HUES64 (cell line): ENCODE data around the gene VMAC.

Source experiments
- H3K27ac ChIP-seq: 2 replicates; pipeline ENCODE4 v1.7.0; 2013; ENCODE audit warnings: low read depth, low read length, inconsistent platforms
- H3K27me3 ChIP-seq: 2 replicates; pipeline ENCODE4 v1.6.1; 2013; ENCODE audit warnings: mild to moderate bottlenecking, low read length; ENCODE audit not compliant: insufficient read depth
- H3K36me3 ChIP-seq: 2 replicates; pipeline ENCODE4 v1.6.1; 2013; ENCODE audit warnings: mild to moderate bottlenecking, low read length; ENCODE audit not compliant: insufficient read depth
- H3K4me1 ChIP-seq: 2 replicates; pipeline ENCODE4 v1.6.1; 2013; ENCODE audit warnings: mild to moderate bottlenecking, low read length, moderate library complexity; ENCODE audit not compliant: insufficient read depth
- H3K4me3 ChIP-seq: 2 replicates; pipeline ENCODE4 v1.5.1; 2013; ENCODE audit warnings: mild to moderate bottlenecking, low read length, moderate library complexity
- H3K9ac ChIP-seq: 2 replicates; pipeline ENCODE4 v1.6.1; 2013; ENCODE audit warnings: mild to moderate bottlenecking, low read depth, low read length
- H3K9me3 ChIP-seq: 2 replicates; pipeline ENCODE4 v1.6.1; 2013; ENCODE audit warnings: low read depth, low read length; ENCODE audit not compliant: insufficient read depth
- WGBS: fragments of 150-250, 120-280 bp; methylation state at CpG from one replicate; pipeline ENCODE4 v1.1.7; 2013; ENCODE audit warnings: missing lambda C conversion rate; 5-methylcytosine and 5-hydroxymethylcytosine counted together

The VMAC gene

DNA sequence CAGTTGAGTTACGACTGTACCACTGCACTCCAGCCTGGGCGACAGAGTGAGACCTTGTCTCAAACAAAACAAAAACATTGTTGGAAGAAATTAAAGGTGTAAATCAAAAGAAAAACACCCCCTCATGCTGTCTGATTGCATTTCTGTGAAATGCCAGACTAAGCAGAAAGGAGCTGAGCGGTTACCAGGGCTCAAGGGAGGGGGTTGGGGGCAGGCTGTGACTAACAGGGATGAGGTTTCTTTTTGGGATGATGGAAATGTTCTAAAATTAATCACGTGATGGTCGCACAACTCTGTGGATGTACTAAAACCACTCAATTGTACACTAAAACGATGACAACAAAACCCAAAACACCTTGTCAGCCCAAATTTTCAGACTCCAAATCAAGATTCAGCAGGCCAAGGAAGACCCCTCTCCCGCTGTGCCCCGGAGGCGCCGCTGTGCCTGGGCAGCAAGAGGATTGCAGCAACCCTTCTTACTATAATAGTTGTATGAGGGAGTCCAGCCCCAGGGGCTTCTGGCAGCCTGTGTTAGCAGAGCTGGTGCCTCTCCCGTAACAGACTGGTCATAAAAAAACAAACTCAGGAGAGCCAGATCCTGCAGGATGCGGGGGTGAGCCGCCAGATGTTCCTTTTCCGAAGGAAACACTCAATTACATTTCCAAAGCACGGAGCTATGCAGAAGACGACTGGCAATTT is 30.3 kb downstream of the VMAC start:
- Histone ChIP-seq H3K9me3 (no peaks in the 10 kb centered on the region), H3K9ac (no peak overlapping the region), H3K27me3 (no peaks in the 10 kb centered on the region), H3K36me3 (peaks cover 74% of the 10 kb centered on the region), H3K4me1 (no peaks in the 10 kb centered on the region), H3K27ac (no peak overlapping the region), H3K4me3 (no peak overlapping the region)
- WGBS, result 93% methylated on average over 15 of the region's 16 CpGs

- no peak overlapping the region for H3K9ac ChIP-seq
- no peaks in the 10 kb centered on the region for H3K27me3 ChIP-seq
- H3K4me1 ChIP-seq, result no peaks in the 10 kb centered on the region
- H3K36me3 ChIP-seq, result peaks cover 74% of the 10 kb centered on the region
- H3K4me3 ChIP-seq, result no peak overlapping the region
- no peaks in the 10 kb centered on the region for H3K9me3 ChIP-seq
- 95% methylated on average over 25 of the region's 25 CpGs for WGBS
- no peak overlapping the region for H3K27ac ChIP-seq
Measured at GRCh38 chr19:5935473-5936291, 31.0 kb downstream of the VMAC start.

DNA sequence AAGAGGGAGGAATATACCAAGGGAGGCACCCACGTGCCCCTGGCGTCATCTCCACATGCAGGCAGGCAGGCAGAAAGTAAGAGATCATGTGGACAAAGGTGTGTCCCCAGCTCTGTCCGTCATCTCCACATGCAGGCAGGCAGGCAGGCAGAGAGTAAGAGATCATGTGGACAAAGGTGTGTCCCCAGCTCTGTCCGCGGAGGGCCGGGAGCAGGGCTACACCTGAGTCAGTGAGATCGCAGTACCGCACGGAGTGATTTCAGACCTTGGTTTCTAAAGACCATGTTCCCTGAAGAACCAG is 31.6 kb downstream of the VMAC start:
- no peaks in the 10 kb centered on the region for H3K27me3 ChIP-seq
- no peaks in the 10 kb centered on the region for H3K9me3 ChIP-seq
- H3K27ac ChIP-seq, result no peak overlapping the region
- H3K4me1 ChIP-seq, result no peaks in the 10 kb centered on the region
- no peak overlapping the region for H3K9ac ChIP-seq
- no peak overlapping the region for H3K4me3 ChIP-seq
- 94% methylated on average over 9 of the region's 9 CpGs for WGBS
- H3K36me3 ChIP-seq, result peaks cover 74% of the 10 kb centered on the region

DNA sequence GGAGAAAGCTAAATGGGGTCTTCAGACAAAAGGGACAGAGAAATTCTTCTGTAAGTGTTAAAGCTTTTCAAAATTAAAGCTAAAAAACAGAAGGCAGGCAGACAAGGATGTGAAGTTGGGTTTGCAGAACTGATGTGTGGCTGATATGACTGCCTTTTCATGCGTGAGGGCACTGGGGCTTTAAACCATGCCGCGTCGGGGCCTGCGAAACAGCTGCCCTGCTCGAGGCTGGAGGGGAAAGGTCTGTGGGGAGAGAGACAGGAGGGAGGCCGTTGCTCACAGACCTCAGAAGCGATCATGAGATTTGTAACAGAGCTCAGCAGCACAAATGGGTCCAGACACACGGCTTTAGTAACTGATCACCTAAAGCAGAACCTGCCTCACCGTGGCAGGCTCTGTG is 32.9 kb downstream of the VMAC start:
- H3K9me3 ChIP-seq, result no peaks in the 10 kb centered on the region
- H3K9ac ChIP-seq, result no peak overlapping the region
- H3K4me1 ChIP-seq, result no peaks in the 10 kb centered on the region
- H3K4me3 ChIP-seq, result no peak overlapping the region
- H3K27me3 ChIP-seq, result no peaks in the 10 kb centered on the region
- H3K27ac ChIP-seq, result no peak overlapping the region
- 85% methylated on average over 10 of the region's 10 CpGs for WGBS
- H3K36me3 ChIP-seq, result peaks cover 72% of the 10 kb centered on the region

- peaks cover 53% of the 10 kb centered on the region for H3K36me3 ChIP-seq
- no peak overlapping the region for H3K4me3 ChIP-seq
- H3K27me3 ChIP-seq, result no peaks in the 10 kb centered on the region
- no peak overlapping the region for H3K9ac ChIP-seq
- H3K4me1 ChIP-seq, result no peaks in the 10 kb centered on the region
- H3K9me3 ChIP-seq, result no peaks in the 10 kb centered on the region
- no peak overlapping the region for H3K27ac ChIP-seq
- WGBS, result 96% methylated on average over 19 of the region's 21 CpGs
Measured at GRCh38 chr19:5940260-5941208, 35.9 kb downstream of the VMAC start.

- Histone ChIP-seq H3K27ac (no peak overlapping the region), H3K36me3 (peaks cover 44% of the 10 kb centered on the region), H3K4me3 (no peak overlapping the region), H3K27me3 (no peaks in the 10 kb centered on the region), H3K9me3 (no peaks in the 10 kb centered on the region), H3K4me1 (no peaks in the 10 kb centered on the region), H3K9ac (no peak overlapping the region)
- 95% methylated on average over 11 of the region's 11 CpGs for WGBS
Measured at GRCh38 chr19:5941673-5942072, 37.0 kb downstream of the VMAC start.

DNA sequence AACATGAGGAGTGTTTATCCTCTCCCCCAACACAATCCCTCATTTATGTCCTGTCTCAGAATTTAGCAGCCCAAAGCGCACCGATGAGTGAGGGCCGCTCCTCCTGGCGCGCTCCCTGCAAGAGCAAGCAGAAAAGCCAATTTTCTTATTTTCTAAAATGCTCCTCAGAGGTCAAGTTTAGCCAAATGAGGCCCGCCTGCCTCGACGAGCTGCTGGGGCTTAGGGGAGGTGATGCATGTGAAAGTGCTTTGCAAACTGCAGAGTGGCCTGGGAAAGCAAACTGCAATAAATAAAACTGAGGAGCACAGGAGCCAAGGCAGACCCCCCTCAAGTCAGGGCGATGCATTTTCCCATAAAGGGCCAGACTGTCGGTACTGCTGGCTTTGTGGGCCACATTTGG is 38.4 kb downstream of the VMAC start:
- Histone ChIP-seq H3K27me3 (no peaks in the 10 kb centered on the region), H3K36me3 (peaks cover 33% of the 10 kb centered on the region), H3K27ac (no peak overlapping the region), H3K9ac (no peak overlapping the region; the same call in 1 of the 2 replicates), H3K4me1 (no peaks in the 10 kb centered on the region), H3K9me3 (no peaks in the 10 kb centered on the region), H3K4me3 (no peak overlapping the region)
- 92% methylated on average over 10 of the region's 10 CpGs for WGBS

- WGBS, result 85% methylated on average over 10 of the region's 10 CpGs
- Histone ChIP-seq H3K27ac (no peak overlapping the region), H3K9ac (no peak overlapping the region), H3K9me3 (no peaks in the 10 kb centered on the region), H3K4me3 (no peak overlapping the region), H3K36me3 (peaks cover 30% of the 10 kb centered on the region), H3K4me1 (peaks cover 1% of the 10 kb centered on the region; the same call in 1 of the 2 replicates), H3K27me3 (no peaks in the 10 kb centered on the region)
Measured at GRCh38 chr19:5943623-5944022, 39.0 kb downstream of the VMAC start.

DNA sequence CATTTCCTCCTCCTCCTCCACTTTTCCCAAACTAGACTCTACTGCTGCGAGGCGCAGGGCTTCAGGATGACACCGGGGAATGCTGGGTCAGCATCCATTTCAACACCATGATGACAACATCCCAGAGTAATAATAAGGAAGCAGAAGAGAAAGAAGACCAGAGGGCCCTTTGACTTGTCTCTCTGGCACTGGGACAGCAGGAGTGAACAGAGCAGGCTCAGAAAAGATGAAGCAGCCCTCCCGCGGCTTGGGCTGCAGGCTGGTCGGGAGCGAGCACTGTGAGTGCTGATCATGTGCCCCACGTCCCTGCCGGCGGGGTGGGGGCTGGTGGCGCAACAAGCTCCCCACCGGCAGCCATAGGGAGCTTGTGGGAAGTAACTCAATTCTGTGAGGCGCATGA is 42.8 kb downstream of the VMAC start:
- Histone ChIP-seq H3K4me1 (peaks cover 38% of the 10 kb centered on the region), H3K9me3 (no peaks in the 10 kb centered on the region), H3K9ac (no peak overlapping the region), H3K4me3 (no peak overlapping the region), H3K27ac (no peak overlapping the region), H3K27me3 (no peaks in the 10 kb centered on the region), H3K36me3 (peaks cover 6% of the 10 kb centered on the region; the same call in 1 of the 2 replicates)
- WGBS, result 86% methylated on average over 13 of the region's 13 CpGs

DNA sequence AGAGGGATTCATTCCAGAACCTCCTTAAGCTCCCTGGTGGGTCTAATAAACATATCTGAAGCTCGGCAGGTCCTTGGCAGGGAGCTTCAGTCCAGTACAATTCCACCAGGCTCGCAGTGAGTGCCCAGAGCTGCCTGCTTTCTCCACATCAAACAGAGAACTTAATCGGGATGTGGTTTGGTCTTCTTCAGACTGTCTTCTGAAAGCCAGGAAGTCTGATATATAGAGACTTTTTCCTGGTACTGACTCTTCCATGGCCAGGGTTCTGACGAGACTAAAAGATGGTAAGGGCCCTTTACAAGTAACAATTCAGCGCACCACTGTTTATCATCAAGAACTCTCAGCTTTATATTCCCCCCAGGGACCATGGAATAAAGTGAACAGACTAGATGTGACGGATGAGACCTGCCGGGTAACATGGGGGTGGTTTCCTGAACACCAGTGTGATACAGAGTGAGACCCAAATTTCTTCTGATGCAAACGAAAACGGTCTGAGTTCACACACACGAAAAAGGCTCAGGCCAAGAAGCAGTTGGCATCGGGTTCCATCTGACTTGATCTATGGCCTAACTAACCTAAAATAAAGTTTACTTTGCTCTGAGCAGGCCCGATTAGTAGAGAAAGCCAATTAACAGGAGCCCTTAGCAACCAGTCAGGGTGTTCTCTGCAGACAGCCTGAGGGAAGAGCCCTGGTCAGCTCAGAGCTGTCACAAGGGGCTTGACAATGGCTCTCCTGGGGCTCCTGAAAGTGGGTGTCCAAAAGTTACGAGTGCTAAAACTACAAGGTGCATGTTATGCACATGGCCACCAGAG is 44.3 kb downstream of the VMAC start:
- no peaks in the 10 kb centered on the region for H3K27me3 ChIP-seq
- no peak overlapping the region for H3K4me3 ChIP-seq
- H3K36me3 ChIP-seq, result peaks cover 6% of the 10 kb centered on the region; the same call in 1 of the 2 replicates
- no peak overlapping the region for H3K27ac ChIP-seq
- no peaks in the 10 kb centered on the region for H3K9me3 ChIP-seq
- 79% methylated on average over 12 of the region's 13 CpGs for WGBS
- peaks cover 53% of the 10 kb centered on the region for H3K4me1 ChIP-seq
- H3K9ac ChIP-seq, result no peak overlapping the region
